H9 (cell line): ENCODE results near the gene CLIC1. TPM values are rescaled to one million over a fixed set of nuclear protein-coding genes. Genes with fewer than 3 reads are reported as not detected.

Source experiments
- DNase-seq: peaks from one replicate; pipeline ENCODE4 v3.0.0-alpha.2; 2017
- H2AFZ ChIP-seq: one replicate; pipeline ENCODE4 v1.6.1; 2013; ENCODE audit warnings: mild to moderate bottlenecking, low read length, control low read depth, moderate library complexity
- H2AK5ac ChIP-seq: 2 replicates; pipeline ENCODE4 v1.6.1; 2013; ENCODE audit warnings: low read length, control low read depth, mixed read lengths; ENCODE audit not compliant: insufficient read length
- H2BK120ac ChIP-seq: one replicate; pipeline ENCODE4 v1.6.1; 2013; ENCODE audit warnings: low read depth, mild to moderate bottlenecking, low read length, control low read depth, inconsistent platforms; ENCODE audit not compliant: poor library complexity, severe bottlenecking
- H2BK12ac ChIP-seq: 2 replicates; pipeline ENCODE4 v1.6.1; 2013; ENCODE audit warnings: low read length, control low read depth, mixed read lengths, low read depth; ENCODE audit not compliant: insufficient read length
- H2BK15ac ChIP-seq: 2 replicates; pipeline ENCODE4 v1.6.1; 2013; ENCODE audit warnings: low read depth, low read length, control low read depth
- H2BK20ac ChIP-seq: one replicate; pipeline ENCODE4 v1.6.1; 2013; ENCODE audit warnings: low read depth, mild to moderate bottlenecking, low read length, control low read depth, inconsistent platforms; ENCODE audit not compliant: poor library complexity, severe bottlenecking
- H2BK5ac ChIP-seq: 2 replicates; pipeline ENCODE4 v1.6.1; 2013; ENCODE audit warnings: low read length, control low read depth, mixed read lengths; ENCODE audit not compliant: insufficient read length
- H3K14ac ChIP-seq: 2 replicates; pipeline ENCODE4 v1.6.1; 2013; ENCODE audit warnings: low read length, control low read depth; ENCODE audit not compliant: insufficient read depth
- H3K18ac ChIP-seq: 2 replicates; pipeline ENCODE4 v1.6.1; 2013; ENCODE audit warnings: low read depth, mild to moderate bottlenecking, mixed read lengths, low read length, control low read depth; ENCODE audit not compliant: insufficient read length
- H3K23ac ChIP-seq: 2 replicates; pipeline ENCODE4 v1.6.1; 2013; ENCODE audit warnings: low read length, control low read depth, mixed read lengths, low read depth; ENCODE audit not compliant: insufficient read length
- H3K23me2 ChIP-seq: 2 replicates; pipeline ENCODE4 v1.6.1; 2013; ENCODE audit warnings: low read depth, mild to moderate bottlenecking, mixed read lengths, low read length, control low read depth; ENCODE audit not compliant: insufficient read length, poor library complexity, severe bottlenecking
- H3K27ac ChIP-seq: 2 replicates; pipeline ENCODE4 v1.5.1; 2013; ENCODE audit warnings: low read length, control low read depth, mixed read lengths, low read depth; ENCODE audit not compliant: insufficient read length
- H3K27me3 ChIP-seq: 2 replicates; pipeline ENCODE4 v1.6.1; 2013; ENCODE audit warnings: low read length, control low read depth, inconsistent platforms; ENCODE audit not compliant: insufficient read depth
- H3K4ac ChIP-seq: 2 replicates; pipeline ENCODE4 v1.6.1; 2013; ENCODE audit warnings: low read depth, mild to moderate bottlenecking, control low read depth, inconsistent platforms, low read length, moderate library complexity
- H3K4me1 ChIP-seq: 2 replicates; pipeline ENCODE4 v1.6.1; 2013; ENCODE audit warnings: low read length, control low read depth, inconsistent platforms; ENCODE audit not compliant: insufficient read depth
- H3K4me2 ChIP-seq: 2 replicates; pipeline ENCODE4 v1.6.1; 2013; ENCODE audit warnings: low read length, control low read depth, mixed read lengths; ENCODE audit not compliant: insufficient read length, insufficient read depth
- H3K56ac ChIP-seq: 2 replicates; pipeline ENCODE4 v1.6.1; 2013; ENCODE audit warnings: low read depth, mild to moderate bottlenecking, mixed read lengths, low read length, control low read depth; ENCODE audit not compliant: insufficient read length
- H3K79me1 ChIP-seq: 2 replicates; pipeline ENCODE4 v1.6.1; 2013; ENCODE audit warnings: low read depth, mild to moderate bottlenecking, moderate library complexity, low read length, control low read depth, inconsistent platforms; ENCODE audit not compliant: insufficient read depth, poor library complexity, severe bottlenecking
- H3K79me2 ChIP-seq: 2 replicates; pipeline ENCODE4 v1.6.1; 2013; ENCODE audit warnings: low read length, control low read depth, inconsistent platforms; ENCODE audit not compliant: insufficient read depth
- H3K9ac ChIP-seq: 2 replicates; pipeline ENCODE4 v1.6.1; 2013; ENCODE audit warnings: low read length, control low read depth, mixed read lengths; ENCODE audit not compliant: insufficient read length; ENCODE audit errors: extremely low read depth
- H3K9me3 ChIP-seq: one replicate; pipeline ENCODE4 v1.6.1; 2013; ENCODE audit warnings: low read depth, low read length, inconsistent platforms; ENCODE audit not compliant: control insufficient read depth
- H3T11ph ChIP-seq: one replicate; pipeline ENCODE4 v1.6.1; 2013; ENCODE audit warnings: mild to moderate bottlenecking, low read length, control low read depth, inconsistent platforms
- H4K20me1 ChIP-seq: one replicate; pipeline ENCODE4 v1.6.1; 2013; ENCODE audit not compliant: control insufficient read depth, insufficient read length, insufficient read depth
- H4K5ac ChIP-seq: 2 replicates; pipeline ENCODE4 v1.6.1; 2013; ENCODE audit warnings: low read depth, mild to moderate bottlenecking, mixed read lengths, low read length, control low read depth; ENCODE audit not compliant: insufficient read length
- H4K8ac ChIP-seq: replicated peaks from 2 replicates; pipeline ENCODE4 v1.6.1; 2013; ENCODE audit warnings: low read length, control low read depth, mixed read lengths, low read depth; ENCODE audit not compliant: insufficient read length
- H4K91ac ChIP-seq: 2 replicates; pipeline ENCODE4 v1.6.1; 2013; ENCODE audit warnings: low read depth, mild to moderate bottlenecking, moderate library complexity, mixed read lengths, low read length, control low read depth; ENCODE audit not compliant: insufficient read length
- H3K27ac Mint-ChIP-seq, 3 experiments: 2 replicates in 2 of 3; 3 replicates in 1 of 3; pipeline ENCODE4 v1.8.0; 2020 to 2021; ENCODE audit warnings: mixed read lengths in 3 of 3, mild to moderate bottlenecking in 1 of 3, moderate library complexity in 1 of 3
- H3K27me3 Mint-ChIP-seq: 2 replicates; pipeline ENCODE4 v1.8.0; 2021; ENCODE audit warnings: low read depth, mild to moderate bottlenecking, moderate library complexity, mixed read lengths
- H3K36me3 Mint-ChIP-seq, 3 experiments: 2 replicates in 2 of 3; 3 replicates in 1 of 3; pipeline ENCODE4 v1.8.0; 2020 to 2021; ENCODE audit warnings: low read depth in 3 of 3, mixed read lengths in 3 of 3; ENCODE audit not compliant: insufficient read depth in 1 of 3
- H3K4me1 Mint-ChIP-seq, 2 experiments: 2 replicates each; pipeline ENCODE4 v1.8.0; 2020; ENCODE audit warnings: mixed read lengths in 2 of 2
- H3K4me3 Mint-ChIP-seq, 2 experiments: 2 replicates in 1 of 2; 3 replicates in 1 of 2; pipeline ENCODE4 v1.8.0; 2020 to 2021; ENCODE audit warnings: mild to moderate bottlenecking in 2 of 2, mixed read lengths in 2 of 2, moderate library complexity in 1 of 2
- H3K9me3 Mint-ChIP-seq, 2 experiments: 2 replicates in 1 of 2; 3 replicates in 1 of 2; pipeline ENCODE4 v1.8.0; 2020; ENCODE audit warnings: mild to moderate bottlenecking in 2 of 2, mixed read lengths in 2 of 2, moderate library complexity in 1 of 2
- CTCF ChIP-seq: fragments of 200-600 bp; sonication (generic); conservative IDR thresholded peaks from 3 replicates; pipeline ENCODE4 v1.8.0; 2021; ENCODE audit warnings: antibody characterized with exemption, mild to moderate bottlenecking
- WGBS: extraction: QIAGEN DNeasy Blood & Tissue Kit; methylation state at CpG from one replicate; pipeline ENCODE4 v1.1.7; 2013; ENCODE audit warnings: missing lambda C conversion rate, low lambda C conversion rate, mixed read lengths; ENCODE audit not compliant: insufficient read length; ENCODE audit errors: extremely low coverage; 5-methylcytosine and 5-hydroxymethylcytosine counted together
- total RNA-seq: library from RNA; stranded (reverse); gene quantifications from 2 replicates; pipeline ENCODE4 v1.2.1, GENCODE V29; 2021

CLIC1 gene
- total RNA-seq, 1 experiment from 2014 or later: 265 TPM

- no CpG with 5 or more reads among the region's 14 CpGs for WGBS
- Histone ChIP-seq H3K23ac (no peak overlapping the region), H4K5ac (no peak overlapping the region), H3K9ac (no peak overlapping the region), H3K9me3 (no peaks in the 10 kb centered on the region), H2AK5ac (no peak overlapping the region), H3K79me1 (no peaks in the 10 kb centered on the region), H3K23me2 (peaks cover 5% of the 10 kb centered on the region), H3K18ac (no peak overlapping the region), H2AFZ (no peak overlapping the region), H4K20me1 (no peaks in the 10 kb centered on the region), H3K4me2 (no peak overlapping the region), H4K91ac (no peak overlapping the region), H2BK15ac (no peak overlapping the region), H3K4ac (no peak overlapping the region), H3K27me3 (no peaks in the 10 kb centered on the region), H3K14ac (no peak overlapping the region), H3K4me1 (no peaks in the 10 kb centered on the region), H3K79me2 (no peaks in the 10 kb centered on the region), H3T11ph (no peak overlapping the region), H3K27ac (no peak overlapping the region), H2BK12ac (no peak overlapping the region), H2BK120ac (no peak overlapping the region), H2BK20ac (no peak overlapping the region), H4K8ac (no peak overlapping the region), H3K56ac (no peak overlapping the region), H2BK5ac (no peak overlapping the region)
- H3K36me3 Mint-ChIP-seq: peaks cover 14 to 54% (median 36%) of the 10 kb centered on the region in 3 experiments
- no peak for DNase-seq
- no peak for TF ChIP-seq CTCF
- H3K4me3 Mint-ChIP-seq: no peak overlapping the region; a peak in 1 of 5 replicates
- H3K27me3 Mint-ChIP-seq: peaks cover 3% of the 10 kb centered on the region
- peaks cover 13 to 18% of the 10 kb centered on the region in 2 experiments for H3K4me1 Mint-ChIP-seq
- H3K27ac Mint-ChIP-seq: peak overlapping the region in 2 of 3 experiments; percentile 23 to 52; a peak in 3 of 7 replicates
- no peaks in the 10 kb centered on the region; a peak in 1 of 5 replicates for H3K9me3 Mint-ChIP-seq
These were observed 48.3 kb downstream of the CLIC1 start for GRCh38 chr6:31687860-31688693.
